Astrocyte of the cerebellum (primary cell): ENCODE measurements around the gene COLEC11.
"Not testable (repeated sequence)": the region's sequence is repeated elsewhere in the genome, so short reads cannot be mapped to it uniquely, and the experiment has no call there.

ENCODE experiments used
- DNase-seq: peaks from one replicate; pipeline ENCODE4 v3.0.0-alpha.2; 2011; ENCODE audit warnings: low read depth
- H3K4me3 ChIP-seq: 2 replicates; pipeline ENCODE4 v1.5.1; 2011; ENCODE audit warnings: mild to moderate bottlenecking, low read depth, low read length, moderate library complexity
- CTCF ChIP-seq: IDR thresholded peaks from 2 replicates; pipeline ENCODE4 v1.5.1; 2012; ENCODE audit warnings: low read length, low read depth, moderate library complexity, mild to moderate bottlenecking; ENCODE audit errors: missing control alignments
- in situ Hi-C: cut with HindIII; loops from 2 replicates; pipeline ENCODE4 v1.10.0; 2017; ENCODE audit warnings: low sequenced_read_pairs

COLEC11 gene

GRCh38 chr2:3610415-3610814, 15.5 kb downstream of the COLEC11 start:
- no peak for DNase-seq
- in situ Hi-C loops, result no loop called here
- no peak for TF ChIP-seq CTCF
- no peak overlapping the region for H3K4me3 ChIP-seq

GRCh38 chr2:3610881-3611505, 16.1 kb downstream of the COLEC11 start:
- in situ Hi-C loops, result no loop called here
- no peak for DNase-seq
- no peak for TF ChIP-seq CTCF
- H3K4me3 ChIP-seq, result no peak overlapping the region

- no peak overlapping the region for H3K4me3 ChIP-seq
- in situ Hi-C loops, result no loop called here
- TF ChIP-seq CTCF, result no peak
- no peak for DNase-seq
Measured at GRCh38 chr2:3611589-3611988, 16.7 kb downstream of the COLEC11 start.

GRCh38 chr2:3612639-3613523, 18.0 kb downstream of the COLEC11 start:
- TF ChIP-seq CTCF, result no peak
- in situ Hi-C loops, result no loop called here
- no peak for DNase-seq
- H3K4me3 ChIP-seq, result no peak overlapping the region

GRCh38 chr2:3613524-3613905, 18.6 kb downstream of the COLEC11 start:
- in situ Hi-C loops, result no loop called here

GRCh38 chr2:3614743-3615142, 19.8 kb downstream of the COLEC11 start:
- DNase-seq, H3K4me3 ChIP-seq, in situ Hi-C loops: not testable (repeated sequence)

More at GRCh38 chr2:3613524-3613905, 18.6 kb downstream of the COLEC11 start:
- no peak overlapping the region for H3K4me3 ChIP-seq
- no peak for TF ChIP-seq CTCF
- DNase-seq, result no peak

GRCh38 chr2:3615541-3616200, 20.8 kb downstream of the COLEC11 start:
- in situ Hi-C loops, DNase-seq, H3K4me3 ChIP-seq: not testable (repeated sequence)

- H3K4me3 ChIP-seq, in situ Hi-C loops, DNase-seq: not testable (repeated sequence)
Measured at GRCh38 chr2:3616435-3617197, 21.7 kb downstream of the COLEC11 start.
